Measurements from ENCODE around the gene DKK3.

The DKK3 gene

GRCh38 chr11:12003815-12004214 lies 4.6 kb downstream of the DKK3 start:
- DNase-seq (ENCODE audit: low read depth) = no peak

GRCh38 chr11:12003336-12003735 lies 5.1 kb downstream of the DKK3 start:
- DNase-seq (ENCODE audit: low read depth) = no peak

GRCh38 chr11:12001186-12001585 lies 7.2 kb downstream of the DKK3 start:
- no peak for DNase-seq (ENCODE audit: low read depth)

GRCh38 chr11:11998091-11998781 lies 10.2 kb downstream of the DKK3 start:
- DNase-seq (ENCODE audit: low read depth) = no peak

- DNase-seq (ENCODE audit: low read depth) = no peak
Measured at GRCh38 chr11:11997049-11997322, 11.4 kb downstream of the DKK3 start.

GRCh38 chr11:11996321-11997048 lies 11.9 kb downstream of the DKK3 start:
- no peak for DNase-seq (ENCODE audit: low read depth)

GRCh38 chr11:11995601-11996000 lies 12.8 kb downstream of the DKK3 start:
- peak; percentile 31 for DNase-seq (ENCODE audit: low read depth)

GRCh38 chr11:11993839-11994238 lies 14.6 kb downstream of the DKK3 start:
- no peak for DNase-seq (ENCODE audit: low read depth)

- DNase-seq (ENCODE audit: low read depth) = no peak
Measured at GRCh38 chr11:11992257-11993212, 15.9 kb downstream of the DKK3 start.

- DNase-seq (ENCODE audit: low read depth) = no peak
Measured at GRCh38 chr11:11989774-11990744, 18.4 kb downstream of the DKK3 start.

GRCh38 chr11:11988681-11989261 lies 19.7 kb downstream of the DKK3 start:
- DNase-seq (ENCODE audit: low read depth) = no peak

GRCh38 chr11:11988099-11988651 lies 20.3 kb downstream of the DKK3 start:
- no peak for DNase-seq (ENCODE audit: low read depth)

GRCh38 chr11:11987503-11988022 lies 20.9 kb downstream of the DKK3 start:
- DNase-seq (ENCODE audit: low read depth) = no peak

- no peak for DNase-seq (ENCODE audit: low read depth)
Measured at GRCh38 chr11:11985954-11986949, 22.2 kb downstream of the DKK3 start.

GRCh38 chr11:11985016-11985715 lies 23.3 kb downstream of the DKK3 start:
- no peak for DNase-seq (ENCODE audit: low read depth)

- DNase-seq (ENCODE audit: low read depth) = no peak
Measured at GRCh38 chr11:11984563-11984962, 23.9 kb downstream of the DKK3 start.

- DNase-seq (ENCODE audit: low read depth) = no peak
Measured at GRCh38 chr11:11983427-11983826, 25.0 kb downstream of the DKK3 start.

GRCh38 chr11:11982975-11983374 lies 25.5 kb downstream of the DKK3 start:
- no peak for DNase-seq (ENCODE audit: low read depth)

GRCh38 chr11:11982461-11982860 lies 26.0 kb downstream of the DKK3 start:
- DNase-seq (ENCODE audit: low read depth) = no peak
